MM.1S (cell line): ENCODE data around the gene STK32B.

Experiments
- DNase-seq: peaks from one replicate; pipeline ENCODE4 v3.0.0-alpha.2; 2015
- H2AFZ ChIP-seq: fragments of 300-600 bp; sonication (generic); 2 replicates; pipeline ENCODE4 v1.6.0; 2016; ENCODE audit warnings: antibody characterized with exemption, low read length
- H3F3A ChIP-seq: fragments of 300-600 bp; sonication (generic); 2 replicates; pipeline ENCODE4 v1.6.1; 2016; ENCODE audit warnings: mild to moderate bottlenecking, antibody characterized with exemption, low read length, moderate library complexity, mixed read lengths; ENCODE audit not compliant: insufficient read depth
- H3K27ac ChIP-seq: fragments of 300-600 bp; sonication (generic); 2 replicates; pipeline ENCODE4 v1.5.1; 2016; ENCODE audit warnings: mild to moderate bottlenecking, low read length
- H3K27me3 ChIP-seq: fragments of 300-600 bp; sonication (generic); replicated peaks from 2 replicates; pipeline ENCODE4 v1.6.0; 2016; ENCODE audit warnings: low read length; ENCODE audit not compliant: insufficient read depth
- H3K36me3 ChIP-seq: fragments of 300-600 bp; sonication (generic); replicated peaks from 2 replicates; pipeline ENCODE4 v1.6.1; 2016; ENCODE audit warnings: mild to moderate bottlenecking, low read length, mixed read lengths; ENCODE audit not compliant: insufficient read depth
- H3K4me1 ChIP-seq: fragments of 300-600 bp; sonication (generic); 2 replicates; pipeline ENCODE4 v1.6.1; 2016; ENCODE audit warnings: low read length, mixed read lengths
- H3K4me2 ChIP-seq: fragments of 300-600 bp; sonication (generic); 2 replicates; pipeline ENCODE4 v1.6.0; 2016; ENCODE audit warnings: low read depth, low read length
- H3K4me3 ChIP-seq: fragments of 300-600 bp; sonication (generic); 2 replicates; pipeline ENCODE4 v1.5.1; 2016; ENCODE audit warnings: low read length, mixed read lengths
- H3K79me2 ChIP-seq: fragments of 300-600 bp; sonication (generic); 2 replicates; pipeline ENCODE4 v1.6.1; 2016; ENCODE audit warnings: mixed run types, low read length, mixed read lengths
- H3K9ac ChIP-seq: fragments of 300-600 bp; sonication (generic); 2 replicates; pipeline ENCODE4 v1.6.1; 2016; ENCODE audit warnings: low read length, mixed read lengths
- H3K9me2 ChIP-seq: fragments of 300-600 bp; sonication (generic); replicated peaks from 2 replicates; pipeline ENCODE4 v1.6.1; 2016; ENCODE audit warnings: mild to moderate bottlenecking, low read length, mixed read lengths; ENCODE audit not compliant: insufficient read depth
- H3K9me3 ChIP-seq: fragments of 300-600 bp; sonication (generic); replicated peaks from 2 replicates; pipeline ENCODE4 v1.6.1; 2016; ENCODE audit warnings: mild to moderate bottlenecking, low read length, mixed read lengths; ENCODE audit not compliant: insufficient read depth
- H4K20me1 ChIP-seq: fragments of 300-600 bp; sonication (generic); 2 replicates; pipeline ENCODE4 v1.6.1; 2016; ENCODE audit warnings: mild to moderate bottlenecking, low read length, moderate library complexity, mixed read lengths; ENCODE audit not compliant: insufficient read depth
- EZH2 ChIP-seq: fragments of 300-600 bp; sonication (generic); optimal IDR thresholded peaks from 2 replicates; pipeline ENCODE3; 2017; ENCODE audit warnings: low read depth, mild to moderate bottlenecking, antibody characterized with exemption, low read length, mixed read lengths
- EZH2phosphoT487 ChIP-seq: fragments of 300-600 bp; sonication (generic); IDR thresholded peaks from 2 replicates; pipeline ENCODE4 v1.6.1; 2018; ENCODE audit warnings: antibody characterized with exemption, low read length
- TF ChIP-seq, protein P1 (sequence below): fragments of 300-600 bp; sonication (generic); IDR thresholded peaks from 2 replicates; pipeline ENCODE4 v1.5.1; 2016; ENCODE audit warnings: antibody characterized with exemption, low read length, mixed read lengths

STK32B gene

DNA sequence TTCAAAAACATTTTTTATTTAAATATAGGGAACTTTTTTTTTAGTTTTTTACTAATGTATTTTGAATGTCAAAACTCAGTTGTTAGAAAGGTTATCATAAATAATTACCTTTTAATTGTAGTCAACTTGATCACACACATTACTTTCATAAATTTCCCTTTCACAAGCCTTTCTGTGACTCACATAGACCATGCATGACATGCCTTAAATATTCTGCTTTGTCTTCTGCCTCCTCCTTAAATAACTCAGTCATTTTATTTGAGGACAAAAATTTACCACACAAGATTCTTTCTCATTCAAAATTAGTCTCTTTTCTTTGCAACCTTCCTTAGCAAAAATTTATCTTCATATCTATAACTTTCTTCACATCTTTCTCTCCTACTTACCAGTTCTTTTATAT is 437.1 kb downstream of the STK32B start:
- Histone ChIP-seq H3K4me1 (no peaks in the 10 kb centered on the region), H3K9ac (no peak overlapping the region), H3K9me2 (no peaks in the 10 kb centered on the region), H2AFZ (no peak overlapping the region), H3K4me3 (no peak overlapping the region), H4K20me1 (no peaks in the 10 kb centered on the region), H3K79me2 (no peaks in the 10 kb centered on the region), H3F3A (no peaks in the 10 kb centered on the region), H3K27me3 (no peaks in the 10 kb centered on the region), H3K27ac (no peak overlapping the region), H3K4me2 (no peak overlapping the region), H3K36me3 (no peaks in the 10 kb centered on the region), H3K9me3 (no peaks in the 10 kb centered on the region)
- no peak for TF ChIP-seq EZH2phosphoT487
- TF ChIP-seq EZH2 = no peak
- TF ChIP-seq, protein P1, sequence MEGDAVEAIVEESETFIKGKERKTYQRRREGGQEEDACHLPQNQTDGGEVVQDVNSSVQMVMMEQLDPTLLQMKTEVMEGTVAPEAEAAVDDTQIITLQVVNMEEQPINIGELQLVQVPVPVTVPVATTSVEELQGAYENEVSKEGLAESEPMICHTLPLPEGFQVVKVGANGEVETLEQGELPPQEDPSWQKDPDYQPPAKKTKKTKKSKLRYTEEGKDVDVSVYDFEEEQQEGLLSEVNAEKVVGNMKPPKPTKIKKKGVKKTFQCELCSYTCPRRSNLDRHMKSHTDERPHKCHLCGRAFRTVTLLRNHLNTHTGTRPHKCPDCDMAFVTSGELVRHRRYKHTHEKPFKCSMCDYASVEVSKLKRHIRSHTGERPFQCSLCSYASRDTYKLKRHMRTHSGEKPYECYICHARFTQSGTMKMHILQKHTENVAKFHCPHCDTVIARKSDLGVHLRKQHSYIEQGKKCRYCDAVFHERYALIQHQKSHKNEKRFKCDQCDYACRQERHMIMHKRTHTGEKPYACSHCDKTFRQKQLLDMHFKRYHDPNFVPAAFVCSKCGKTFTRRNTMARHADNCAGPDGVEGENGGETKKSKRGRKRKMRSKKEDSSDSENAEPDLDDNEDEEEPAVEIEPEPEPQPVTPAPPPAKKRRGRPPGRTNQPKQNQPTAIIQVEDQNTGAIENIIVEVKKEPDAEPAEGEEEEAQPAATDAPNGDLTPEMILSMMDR = no peak
- no peak for DNase-seq

GRCh38 chr4:5489260-5489659 is 438.0 kb downstream of the STK32B start:
- H3K79me2 ChIP-seq = no peaks in the 10 kb centered on the region
- no peak overlapping the region for H3K4me2 ChIP-seq
- H3K9me3 ChIP-seq = no peaks in the 10 kb centered on the region
- H3K27me3 ChIP-seq = no peaks in the 10 kb centered on the region
- no peaks in the 10 kb centered on the region for H4K20me1 ChIP-seq
- H3K27ac ChIP-seq = no peak overlapping the region
- no peak overlapping the region for H3K4me3 ChIP-seq
- H3K9ac ChIP-seq = no peak overlapping the region
- H3K36me3 ChIP-seq = no peaks in the 10 kb centered on the region
- H2AFZ ChIP-seq = no peak overlapping the region
- no peaks in the 10 kb centered on the region for H3F3A ChIP-seq
- DNase-seq = no peak
- H3K9me2 ChIP-seq = no peaks in the 10 kb centered on the region
- no peaks in the 10 kb centered on the region for H3K4me1 ChIP-seq
- TF ChIP-seq EZH2phosphoT487 (no peak), EZH2 (no peak)
- TF ChIP-seq, protein P1 = no peak

GRCh38 chr4:5497489-5497888 is 446.2 kb downstream of the STK32B start:
- Histone ChIP-seq H3K4me3 (no peak overlapping the region), H2AFZ (no peak overlapping the region), H3K4me1 (no peaks in the 10 kb centered on the region), H3K4me2 (no peak overlapping the region), H3K27ac (no peak overlapping the region), H3K9ac (no peak overlapping the region), H3K79me2 (no peaks in the 10 kb centered on the region), H4K20me1 (no peaks in the 10 kb centered on the region), H3K27me3 (no peaks in the 10 kb centered on the region), H3K36me3 (no peaks in the 10 kb centered on the region), H3F3A (no peaks in the 10 kb centered on the region), H3K9me3 (no peaks in the 10 kb centered on the region), H3K9me2 (no peaks in the 10 kb centered on the region)
- TF ChIP-seq, protein P1 = no peak
- TF ChIP-seq EZH2phosphoT487 (no peak), EZH2 (no peak)
- no peak for DNase-seq
